A549 (cell line): ENCODE measurements around the gene SORCS2. TPM values are rescaled to one million over a fixed set of nuclear protein-coding genes. Genes with fewer than 3 reads are reported as not detected.

Source experiments
- ATAC-seq, 2 experiments: fragments of 200-7000 bp in 1 of 2; fragments of >200 bp in 1 of 2; cut with Nextera tagmentation in 1 of 2; cut with Tn5 transposase in 1 of 2; 3 replicates each; pipeline versions ENCODE4 v1.8.0 to v1.9.1; 2018 to 2020; ENCODE audit warnings: mild to moderate bottlenecking in 1 of 2, moderate library complexity in 1 of 2
- CTCF ChIA-PET: fragments of 300-600 bp; sonication (Branson Sonifier 250); formaldehyde crosslinking; extraction: SDS; loops from one replicate; lab custom pipeline; 2021; ENCODE audit warnings: antibody characterized with exemption, inconsistent platforms; lab: Yijun Ruan, JAX
- POLR2A ChIA-PET: fragments of 350-600 bp; formaldehyde crosslinking; extraction: SDS; loops from one replicate; lab custom pipeline; 2021; ENCODE audit warnings: antibody characterized with exemption, inconsistent platforms; lab: Yijun Ruan, JAX
- DNase-seq, 2 experiments: peaks; one replicate each; pipeline versions ENCODE4 v3.0.0 to v3.0.0-alpha.2; 2011 to 2016; ENCODE audit warnings: low read depth in 1 of 2, low spot score in 1 of 2
- FAIRE-seq: peaks from 2 replicates; lab custom pipeline; 2011; peaks lifted over from hg19 to GRCh38; lab: Jason Lieb, UNC
- H3K27ac ChIP-seq, 2 experiments: fragments of >200 bp; sonication (Bioruptor Twin); formaldehyde crosslinking; 3 replicates each; pipeline ENCODE4 v1.5.1; 2016 to 2017
- H3K4me1 ChIP-seq: fragments of >200 bp; sonication (Bioruptor Twin); formaldehyde crosslinking; 3 replicates; pipeline ENCODE4 v1.6.1; 2016
- H3K4me2 ChIP-seq: fragments of >200 bp; sonication (Bioruptor Twin); formaldehyde crosslinking; 3 replicates; pipeline ENCODE4 v1.6.1; 2016
- H3K4me3 ChIP-seq: fragments of >200 bp; sonication (Bioruptor Twin); formaldehyde crosslinking; 3 replicates; pipeline ENCODE4 v1.5.1; 2016
- H3K9me3 ChIP-seq: fragments of >200 bp; sonication (Bioruptor Twin); formaldehyde crosslinking; 3 replicates; pipeline ENCODE4 v1.6.1; 2016
- EP300 ChIP-seq, 2 experiments: fragments of >200 bp; sonication (Bioruptor Twin); formaldehyde crosslinking; IDR thresholded peaks; 2 replicates in 1 of 2; 3 replicates in 1 of 2; pipeline ENCODE4 v1.6.1; 2016 to 2017
- ESRRA ChIP-seq: fragments of 150-350 bp; IDR thresholded peaks from 2 replicates; pipeline ENCODE4 v1.6.1; 2014; ENCODE audit warnings: mild to moderate bottlenecking, low read length, borderline replicate concordance
- FOSB ChIP-seq: fragments of 250-450 bp; sonication (Bioruptor Pico); IDR thresholded peaks from 2 replicates; pipeline ENCODE4 v1.5.0; 2020; ENCODE audit warnings: mild to moderate bottlenecking, moderate library complexity
- HDAC2 ChIP-seq: fragments of 200-600 bp; sonication (generic); IDR thresholded peaks from 2 replicates; pipeline ENCODE4 v1.6.1; 2016
- HOXA7 ChIP-seq: fragments of 250-450 bp; sonication (Bioruptor Pico); IDR thresholded peaks from 2 replicates; pipeline ENCODE4 v1.5.0; 2020; ENCODE audit warnings: mild to moderate bottlenecking, moderate library complexity
- JUNB ChIP-seq: fragments of >200 bp; sonication (Bioruptor Twin); formaldehyde crosslinking; IDR thresholded peaks from 2 replicates; pipeline ENCODE4 v1.6.1; 2016
- KDM1A ChIP-seq: fragments of 200-600 bp; sonication (generic); IDR thresholded peaks from 2 replicates; pipeline ENCODE4 v1.6.1; 2016; ENCODE audit warnings: low read depth, mild to moderate bottlenecking
- MAZ ChIP-seq: fragments of 150-350 bp; IDR thresholded peaks from 2 replicates; pipeline ENCODE4 v1.6.1; 2014; ENCODE audit warnings: antibody characterized with exemption, low read depth, low read length, borderline replicate concordance
- NR3C1 ChIP-seq: fragments of >200 bp; sonication (Bioruptor Twin); formaldehyde crosslinking; IDR thresholded peaks from 3 replicates; pipeline ENCODE4 v1.6.1; 2017
- POLR2AphosphoS2 ChIP-seq: conservative IDR thresholded peaks from 2 replicates; pipeline ENCODE4 v1.6.1; 2012; ENCODE audit warnings: low read length, improper control_type of control experiment, inconsistent platforms
- RARB ChIP-seq: fragments of 250-450 bp; sonication (Bioruptor Pico); IDR thresholded peaks from 2 replicates; pipeline ENCODE4 v1.8.0; 2021; ENCODE audit warnings: mild to moderate bottlenecking, moderate library complexity
- RCOR1 ChIP-seq: fragments of 150-350 bp; IDR thresholded peaks from 2 replicates; pipeline ENCODE4 v1.6.1; 2014; ENCODE audit warnings: antibody characterized with exemption, low read length, low read depth
- RFX5 ChIP-seq: fragments of 450-650 bp; IDR thresholded peaks from 2 replicates; pipeline ENCODE4 v1.7.1; 2014; ENCODE audit warnings: antibody characterized with exemption, mild to moderate bottlenecking, moderate library complexity
- TFCP2L1 ChIP-seq: fragments of 250-450 bp; sonication (Bioruptor Pico); IDR thresholded peaks from 2 replicates; pipeline ENCODE4 v1.5.0; 2021; ENCODE audit warnings: mild to moderate bottlenecking
- ZC3H11A ChIP-seq: fragments of 450-650 bp; IDR thresholded peaks from 2 replicates; pipeline ENCODE4 v1.6.1; 2014; ENCODE audit warnings: antibody characterized with exemption, mild to moderate bottlenecking
- ZFP36 ChIP-seq: fragments of 450-650 bp; IDR thresholded peaks from 2 replicates; pipeline ENCODE4 v1.6.1; 2014; ENCODE audit warnings: borderline replicate concordance; ENCODE audit not compliant: partially characterized antibody
- WGBS: methylation state at CpG from one replicate; pipeline ENCODE4 v1.1.6; 2017; ENCODE audit errors: missing lambda C conversion rate; 5-methylcytosine and 5-hydroxymethylcytosine counted together
- polyA plus RNA-seq, 4 experiments: library from polyadenylated mRNA; depleted of rRNA in 3 of 4; stranded (reverse); fragments of >200 nt; fragmentation: RNase III in 1 of 4; extraction: RNeasy Plus Mini Kit Qiagen cat#74134 plus additional on column Dnase treatment in 1 of 4; gene quantifications; 2 replicates in 3 of 4; 3 replicates in 1 of 4; pipeline ENCODE4 v1.2.3, GENCODE V29; 2011 to 2017
- TF ChIP-seq, protein P1 (sequence below): fragments of >200 bp; sonication (Bioruptor Twin); formaldehyde crosslinking; IDR thresholded peaks from 3 replicates; pipeline ENCODE4 v1.6.1; 2016
- TF ChIP-seq, protein P2 (sequence below): fragments of >200 bp; sonication (Bioruptor Twin); formaldehyde crosslinking; IDR thresholded peaks from 2 replicates; pipeline ENCODE4 v1.6.1; 2016
- TF ChIP-seq, protein P3 (sequence below): fragments of >200 bp; sonication (Bioruptor Twin); formaldehyde crosslinking; IDR thresholded peaks from 3 replicates; pipeline ENCODE4 v1.5.1; 2016

SORCS2 gene
- polyA plus RNA-seq, 2 of the 4 experiments (the other 2 are of a cell fraction), result 1.4 to 4.6 TPM

DNA sequence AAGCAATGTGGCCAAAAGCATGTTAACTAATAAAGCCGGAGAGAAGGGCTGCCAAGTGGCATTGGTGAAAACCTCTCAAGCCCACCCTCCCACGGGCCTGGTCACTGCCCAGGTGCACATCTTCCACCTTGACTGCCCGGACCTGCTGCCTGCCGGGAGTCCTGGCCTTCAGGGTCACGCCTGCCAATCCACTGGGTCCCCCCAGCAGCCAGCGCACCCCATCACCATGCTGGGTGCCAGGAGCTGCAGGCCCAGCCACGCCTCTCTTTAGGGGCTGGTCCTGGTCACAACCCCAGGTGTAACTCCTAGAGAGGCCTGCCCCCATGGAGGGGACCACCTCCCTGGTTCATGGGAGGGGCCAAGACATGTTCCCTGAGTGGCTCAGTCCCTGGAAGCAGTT is 176.0 kb downstream of the SORCS2 start (continued):
- no peak for TF ChIP-seq JUNB

DNA sequence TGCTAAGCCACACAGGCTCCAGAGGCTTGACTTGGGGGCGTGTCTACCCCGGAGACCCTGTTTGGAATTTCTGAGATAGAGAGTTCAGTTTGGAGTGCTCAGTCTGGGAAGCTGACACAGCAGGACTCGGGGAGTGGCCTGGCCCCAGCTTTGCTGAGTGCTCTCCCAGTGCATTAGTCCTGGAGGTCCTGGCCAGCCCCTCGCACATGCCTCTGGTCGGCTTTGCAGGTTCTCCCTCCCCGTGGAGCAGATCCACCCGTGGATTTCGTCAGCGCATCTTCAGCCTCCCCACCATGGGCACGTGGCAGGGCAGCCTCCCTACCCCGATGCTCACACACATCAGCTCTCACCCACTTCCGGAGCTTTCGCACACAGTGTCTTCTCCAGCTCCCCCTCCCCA is 177.2 kb downstream of the SORCS2 start:
- Histone ChIP-seq H3K4me1 (no peaks in the 10 kb centered on the region), H3K27ac (no peak overlapping the region), H3K4me3 (no peak overlapping the region)
- FAIRE-seq (no peak), ATAC-seq (no peak)
- POLR2A ChIA-PET, result no interaction called here
- CTCF ChIA-PET, result no interaction called here
- TF ChIP-seq MAZ (no peak), POLR2AphosphoS2 (no peak), FOSB (CRISPR knock-in tag) (no peak), KDM1A (no peak), NR3C1 (no peak)
- TF ChIP-seq, protein P1, sequence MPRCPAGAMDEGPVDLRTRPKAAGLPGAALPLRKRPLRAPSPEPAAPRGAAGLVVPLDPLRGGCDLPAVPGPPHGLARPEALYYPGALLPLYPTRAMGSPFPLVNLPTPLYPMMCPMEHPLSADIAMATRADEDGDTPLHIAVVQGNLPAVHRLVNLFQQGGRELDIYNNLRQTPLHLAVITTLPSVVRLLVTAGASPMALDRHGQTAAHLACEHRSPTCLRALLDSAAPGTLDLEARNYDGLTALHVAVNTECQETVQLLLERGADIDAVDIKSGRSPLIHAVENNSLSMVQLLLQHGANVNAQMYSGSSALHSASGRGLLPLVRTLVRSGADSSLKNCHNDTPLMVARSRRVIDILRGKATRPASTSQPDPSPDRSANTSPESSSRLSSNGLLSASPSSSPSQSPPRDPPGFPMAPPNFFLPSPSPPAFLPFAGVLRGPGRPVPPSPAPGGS, result no peak
- TF ChIP-seq, protein P2, sequence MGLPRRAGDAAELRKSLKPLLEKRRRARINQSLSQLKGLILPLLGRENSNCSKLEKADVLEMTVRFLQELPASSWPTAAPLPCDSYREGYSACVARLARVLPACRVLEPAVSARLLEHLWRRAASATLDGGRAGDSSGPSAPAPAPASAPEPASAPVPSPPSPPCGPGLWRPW, result no peak
- TF ChIP-seq, all 56 proteins: peak for 0
- WGBS, result 67% methylated on average over 12 of the region's 13 CpGs
- Histone ChIP-seq H3K9me3 (no peaks in the 10 kb centered on the region), H3K4me2 (no peak overlapping the region)
- no peak for DNase-seq

DNA sequence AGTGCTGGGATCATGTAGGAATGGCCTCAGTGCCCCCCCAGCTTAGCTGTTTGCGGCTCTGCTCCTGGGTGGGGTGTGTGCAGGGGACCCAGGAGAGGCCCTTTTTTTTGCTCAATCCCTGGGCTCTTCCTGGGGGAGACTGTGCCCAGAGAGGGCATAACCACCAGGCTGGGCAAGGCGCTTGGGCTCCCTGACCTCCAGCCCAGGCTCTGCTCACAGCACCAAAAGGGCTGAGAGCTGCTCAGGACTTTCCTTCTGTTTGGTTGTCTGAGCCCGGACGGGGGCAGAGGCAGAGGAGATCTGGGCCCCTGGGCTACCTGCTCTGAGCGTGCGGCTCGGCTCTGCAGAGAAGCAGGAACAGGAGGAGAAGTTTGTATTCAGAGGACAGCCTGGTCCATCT is 177.7 kb downstream of the SORCS2 start:
- no peak overlapping the region for H3K4me2 ChIP-seq
- ChIA-PET CTCF (no interaction called here), POLR2A (no interaction called here)
- H3K27ac ChIP-seq, result no peak overlapping the region
- DNase-seq, result no peak
- no peaks in the 10 kb centered on the region for H3K9me3 ChIP-seq
- 77% methylated on average over 5 of the region's 7 CpGs for WGBS
- no peak for FAIRE-seq
- TF ChIP-seq RARB (CRISPR knock-in tag) (no peak), KDM1A (no peak), ESRRA (no peak), ZC3H11A (no peak), EP300 (IDR thresholded peaks at IDR 0.05) (no peak), ZFP36 (no peak), RFX5 (no peak), RCOR1 (no peak), HDAC2 (no peak), TFCP2L1 (CRISPR knock-in tag) (no peak), HOXA7 (CRISPR knock-in tag) (no peak), MAZ (no peak)
- TF ChIP-seq, protein P3, sequence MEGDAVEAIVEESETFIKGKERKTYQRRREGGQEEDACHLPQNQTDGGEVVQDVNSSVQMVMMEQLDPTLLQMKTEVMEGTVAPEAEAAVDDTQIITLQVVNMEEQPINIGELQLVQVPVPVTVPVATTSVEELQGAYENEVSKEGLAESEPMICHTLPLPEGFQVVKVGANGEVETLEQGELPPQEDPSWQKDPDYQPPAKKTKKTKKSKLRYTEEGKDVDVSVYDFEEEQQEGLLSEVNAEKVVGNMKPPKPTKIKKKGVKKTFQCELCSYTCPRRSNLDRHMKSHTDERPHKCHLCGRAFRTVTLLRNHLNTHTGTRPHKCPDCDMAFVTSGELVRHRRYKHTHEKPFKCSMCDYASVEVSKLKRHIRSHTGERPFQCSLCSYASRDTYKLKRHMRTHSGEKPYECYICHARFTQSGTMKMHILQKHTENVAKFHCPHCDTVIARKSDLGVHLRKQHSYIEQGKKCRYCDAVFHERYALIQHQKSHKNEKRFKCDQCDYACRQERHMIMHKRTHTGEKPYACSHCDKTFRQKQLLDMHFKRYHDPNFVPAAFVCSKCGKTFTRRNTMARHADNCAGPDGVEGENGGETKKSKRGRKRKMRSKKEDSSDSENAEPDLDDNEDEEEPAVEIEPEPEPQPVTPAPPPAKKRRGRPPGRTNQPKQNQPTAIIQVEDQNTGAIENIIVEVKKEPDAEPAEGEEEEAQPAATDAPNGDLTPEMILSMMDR, result no peak
- H3K4me3 ChIP-seq, result no peak overlapping the region
- H3K4me1 ChIP-seq, result no peaks in the 10 kb centered on the region
- ATAC-seq, result no peak

DNA sequence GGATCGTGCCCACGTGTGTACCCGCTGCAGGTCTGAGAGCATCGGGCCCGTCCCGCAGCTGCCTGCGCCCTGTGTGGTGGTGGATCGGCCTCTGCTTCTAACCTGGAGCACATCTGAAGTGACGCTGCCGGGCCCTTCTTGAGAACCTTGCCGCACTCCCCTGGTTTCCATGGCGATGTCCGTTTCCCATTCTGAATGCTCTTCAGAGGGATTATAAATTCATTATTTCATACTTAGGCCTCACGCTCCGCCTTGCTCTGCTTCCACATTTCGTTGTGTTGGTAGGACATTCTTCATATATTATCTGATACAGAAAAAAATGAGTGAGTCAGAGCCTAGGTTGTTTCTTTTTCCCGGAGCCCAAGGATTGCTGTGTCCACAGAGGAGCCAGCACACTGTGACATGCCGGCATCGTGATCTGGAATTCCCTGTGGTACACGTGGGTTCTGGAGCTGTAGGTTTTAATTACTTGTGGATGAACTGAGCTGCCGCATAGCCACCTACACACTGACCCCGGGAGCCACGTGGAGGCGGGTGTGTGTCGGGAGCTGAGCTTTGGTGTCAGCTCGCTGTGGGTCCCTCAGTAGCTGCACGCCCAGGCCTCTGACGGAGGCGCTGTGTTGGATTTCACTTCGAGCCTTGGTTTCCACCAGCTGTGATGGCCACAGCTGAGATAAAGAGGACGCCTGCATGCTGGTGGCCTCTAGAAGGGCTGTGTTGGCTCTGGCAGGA is 179.0 kb downstream of the SORCS2 start:
- no peak overlapping the region for H3K4me3 ChIP-seq
- DNase-seq (no peak), FAIRE-seq (no peak), ATAC-seq (no peak)
- no peaks in the 10 kb centered on the region for H3K9me3 ChIP-seq
- ChIA-PET CTCF (interaction anchor here (0.6 to 1.4 kb wide), 4 partner anchors 10 to 178 kb away, joined by 3 read pairs; no protein-coding TSS in a partner anchor), POLR2A (no interaction called here)
- no peak overlapping the region for H3K27ac ChIP-seq
- 88% methylated on average over 22 of the region's 31 CpGs for WGBS
- no peaks in the 10 kb centered on the region for H3K4me1 ChIP-seq
- H3K4me2 ChIP-seq, result no peak overlapping the region
- TF ChIP-seq ZFP36 (no peak), JUNB (no peak)
